Muscle layer of colon (tissue), 2 donors: ENCODE data around the gene PLXNB2.
A peak's percentile ranks its signal among the peaks of the same experiment; 100 is the strongest.

Source experiments
- H3K27ac ChIP-seq: one replicate; pipeline ENCODE4 v1.7.0; 2013; ENCODE audit warnings: low read depth, mild to moderate bottlenecking, low read length, moderate library complexity
- H3K27me3 ChIP-seq, 2 donors: one replicate each; pipeline ENCODE4 v1.7.0; 2013; ENCODE audit warnings: low read length in 2 of 2, mild to moderate bottlenecking in 2 of 2; ENCODE audit not compliant: insufficient read depth in 2 of 2, control insufficient read depth in 1 of 2
- H3K36me3 ChIP-seq: one replicate; pipeline ENCODE4 v1.7.0; 2013; ENCODE audit warnings: mild to moderate bottlenecking, low read length; ENCODE audit not compliant: insufficient read depth
- H3K4me1 ChIP-seq: one replicate; pipeline ENCODE4 v1.7.0; 2013; ENCODE audit warnings: mild to moderate bottlenecking, low read length; ENCODE audit not compliant: insufficient read depth
- H3K4me3 ChIP-seq, 2 donors: one replicate each; pipeline ENCODE4 v1.7.0; 2013; ENCODE audit warnings: low read length in 2 of 2, low read depth in 1 of 2, mild to moderate bottlenecking in 1 of 2, moderate library complexity in 1 of 2
- H3K9ac ChIP-seq: one replicate; pipeline ENCODE4 v1.7.0; 2013; ENCODE audit warnings: low read length
- H3K9me3 ChIP-seq: one replicate; pipeline ENCODE4 v1.7.0; 2013; ENCODE audit warnings: mild to moderate bottlenecking, low read length
- donor health status: abdominal sarcoma.
- donor health status: Adenocarcinoma of cecum.

PLXNB2 gene

DNA sequence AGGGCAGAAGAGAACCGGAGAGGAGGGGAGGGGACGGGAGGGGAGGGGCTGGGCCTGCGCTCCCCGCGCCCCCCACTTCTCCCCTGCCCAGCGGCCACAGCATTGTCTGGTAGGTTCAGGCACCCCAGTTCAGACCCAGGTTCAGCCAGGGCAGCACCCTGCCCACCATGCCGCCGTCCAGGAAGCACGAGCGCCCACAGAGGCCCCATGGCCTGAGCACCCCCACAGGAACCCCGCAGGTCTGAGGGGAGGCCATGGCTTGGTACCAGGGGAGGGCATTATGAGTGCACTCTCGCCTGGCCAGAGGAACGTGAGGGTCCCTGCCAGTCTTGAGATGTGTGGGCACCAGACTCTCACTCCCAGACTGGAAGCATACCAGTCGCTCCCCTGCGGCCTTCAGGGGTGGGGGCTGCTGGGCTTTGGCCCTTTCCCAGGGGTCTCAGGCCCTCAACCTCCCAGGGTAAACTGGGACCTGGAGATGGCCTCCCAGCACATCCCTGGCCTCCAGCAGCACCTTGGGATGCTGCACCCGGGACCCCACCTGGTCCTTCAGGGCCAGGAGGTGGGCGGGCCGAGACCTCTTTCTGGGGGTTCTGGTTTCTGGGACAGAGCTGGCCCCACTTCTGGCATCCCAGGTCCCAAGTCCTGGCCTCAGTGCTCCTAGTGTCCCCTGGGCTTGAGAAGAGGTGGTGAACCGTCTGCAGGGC, 597 bp upstream of the PLXNB2 start:
- H3K36me3 ChIP-seq = no peaks in the 10 kb centered on the region
- H3K9me3 ChIP-seq = no peaks in the 10 kb centered on the region
- peak overlapping the region; percentile 54 for H3K27ac ChIP-seq
- H3K9ac ChIP-seq = no peak overlapping the region
- H3K4me1 ChIP-seq = peaks cover 37% of the 10 kb centered on the region
- no peaks in the 10 kb centered on the region for H3K27me3 ChIP-seq
- H3K4me3 ChIP-seq = no peak overlapping the region

DNA sequence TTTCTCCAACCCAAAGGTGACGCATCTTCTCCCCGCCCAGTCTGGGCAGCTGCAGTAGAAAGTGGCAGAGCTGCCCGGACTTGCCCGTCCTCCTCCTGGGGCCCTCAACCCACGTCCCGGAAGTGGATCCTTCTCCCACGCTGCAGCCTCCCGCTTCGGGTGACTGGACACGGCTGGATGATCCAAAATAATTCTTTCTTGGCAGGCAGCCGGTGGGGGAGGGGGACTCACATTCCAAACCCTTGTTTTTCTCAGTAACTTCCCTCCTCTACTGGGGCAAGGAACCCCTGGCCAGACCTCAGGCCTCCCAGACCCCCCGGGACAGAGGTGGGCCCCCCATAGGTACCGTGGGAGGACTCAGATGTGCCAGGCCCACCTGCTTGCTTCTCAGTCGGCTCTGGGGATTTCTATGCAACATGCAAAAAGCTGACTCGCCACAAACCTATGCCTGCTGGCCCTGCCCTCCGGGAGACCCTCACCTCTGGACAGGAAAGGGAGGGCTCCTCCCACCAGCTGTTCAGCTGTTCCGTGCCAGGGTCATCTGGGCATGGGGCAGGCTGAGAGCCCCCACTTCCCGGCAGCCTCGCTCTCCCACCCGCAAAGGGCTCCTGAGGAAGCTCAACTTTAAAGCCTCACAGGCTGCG, 1.4 kb downstream of the PLXNB2 start:
- peak overlapping the region; percentile 69 to 100 for H3K4me3 ChIP-seq
- peak overlapping the region; percentile 61 for H3K9ac ChIP-seq
- H3K4me1 ChIP-seq = peaks cover 57% of the 10 kb centered on the region
- no peaks in the 10 kb centered on the region for H3K36me3 ChIP-seq
- no peaks in the 10 kb centered on the region for H3K9me3 ChIP-seq
- peak overlapping the region; percentile 79 for H3K27ac ChIP-seq
- H3K27me3 ChIP-seq = no peaks in the 10 kb centered on the region

GRCh38 chr22:50305393-50305922, 2.0 kb downstream of the PLXNB2 start:
- Histone ChIP-seq H3K4me3 (peak overlapping the region; percentile 69 to 100), H3K36me3 (no peaks in the 10 kb centered on the region), H3K27ac (peak overlapping the region; percentile 79), H3K27me3 (no peaks in the 10 kb centered on the region), H3K9me3 (no peaks in the 10 kb centered on the region), H3K9ac (peak overlapping the region; percentile 61), H3K4me1 (peaks cover 63% of the 10 kb centered on the region)

DNA sequence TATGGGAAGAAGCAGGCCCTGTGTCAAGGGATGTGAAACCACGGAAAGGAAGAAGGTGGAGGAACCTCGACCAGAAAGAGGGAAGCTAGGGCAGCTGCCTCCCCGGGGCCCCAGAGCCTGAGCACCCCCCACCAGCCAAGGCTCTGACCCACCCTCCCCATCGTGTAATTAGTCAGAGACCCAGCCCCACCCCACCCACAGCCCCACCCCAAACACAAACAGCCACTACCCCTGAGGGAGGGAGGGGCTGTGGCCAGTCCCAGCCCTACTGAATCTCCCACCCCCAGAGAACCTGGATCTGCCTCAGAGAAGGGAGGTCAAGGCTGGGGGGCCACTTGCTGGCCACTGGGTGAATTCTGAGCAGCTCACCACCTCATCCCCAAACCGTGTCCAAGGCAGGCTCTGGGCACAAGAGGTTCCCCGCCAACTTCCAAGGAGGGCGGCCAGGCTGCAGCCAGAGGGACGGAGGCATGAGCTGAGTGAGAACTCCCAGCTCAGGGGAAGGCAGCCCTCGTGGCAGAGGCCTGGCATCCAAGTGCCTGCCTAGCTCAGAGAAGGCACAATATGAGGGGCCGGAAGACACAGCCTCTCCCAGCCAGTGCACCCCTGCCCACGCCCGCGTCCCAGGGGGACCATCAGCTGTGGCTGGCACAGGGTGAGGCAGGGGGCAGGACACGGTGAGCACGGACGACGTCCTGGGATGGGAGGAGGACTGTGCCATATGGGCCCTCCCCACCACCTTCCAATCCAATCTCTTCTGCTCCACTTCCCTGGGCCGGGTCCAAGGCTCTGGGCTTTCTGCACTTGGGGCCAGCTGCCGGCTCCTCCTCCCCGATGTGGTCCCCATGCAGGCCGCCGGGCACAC, 2.7 kb downstream of the PLXNB2 start:
- peaks cover 64% of the 10 kb centered on the region for H3K4me1 ChIP-seq
- H3K4me3 ChIP-seq = peak overlapping the region; percentile 69 to 100
- H3K27ac ChIP-seq = peak overlapping the region; percentile 93
- no peaks in the 10 kb centered on the region for H3K9me3 ChIP-seq
- peak overlapping the region; percentile 46 for H3K9ac ChIP-seq
- H3K27me3 ChIP-seq = no peaks in the 10 kb centered on the region
- H3K36me3 ChIP-seq = no peaks in the 10 kb centered on the region

GRCh38 chr22:50303848-50304527, 3.5 kb downstream of the PLXNB2 start:
- Histone ChIP-seq H3K9ac (no peak overlapping the region), H3K27ac (peak overlapping the region; percentile 93), H3K27me3 (no peaks in the 10 kb centered on the region), H3K36me3 (no peaks in the 10 kb centered on the region), H3K4me3 (peak overlapping the region; percentile 4 to 42), H3K4me1 (peaks cover 64% of the 10 kb centered on the region), H3K9me3 (no peaks in the 10 kb centered on the region)

- H3K4me1 ChIP-seq = peaks cover 64% of the 10 kb centered on the region
- H3K9me3 ChIP-seq = no peaks in the 10 kb centered on the region
- H3K36me3 ChIP-seq = no peaks in the 10 kb centered on the region
- peak overlapping the region; percentile 93 for H3K27ac ChIP-seq
- no peaks in the 10 kb centered on the region for H3K27me3 ChIP-seq
- H3K4me3 ChIP-seq = no peak overlapping the region
- no peak overlapping the region for H3K9ac ChIP-seq
Observed at GRCh38 chr22:50303515-50303847, 4.0 kb downstream of the PLXNB2 start.

DNA sequence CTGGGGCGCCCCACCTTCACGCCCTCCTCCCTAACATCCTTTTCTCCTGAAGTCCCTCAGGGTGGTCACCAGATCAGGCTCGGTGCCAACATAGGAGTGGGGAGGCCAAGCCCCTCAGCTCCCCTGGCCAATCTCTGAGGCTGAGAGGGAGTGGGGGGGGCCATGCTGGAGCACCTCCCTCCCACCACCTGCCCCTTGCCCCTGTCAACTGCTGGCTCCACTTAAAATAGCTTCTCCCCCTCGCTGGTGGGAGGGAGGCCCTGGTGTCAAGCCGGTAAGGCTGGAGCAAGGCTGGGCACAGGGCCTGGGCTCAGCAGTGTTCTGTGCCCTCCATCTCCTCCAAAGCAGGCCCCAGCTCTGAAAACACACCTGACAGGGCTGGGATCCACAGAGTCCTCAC, 4.9 kb downstream of the PLXNB2 start:
- peak overlapping the region; percentile 73 for H3K27ac ChIP-seq
- H3K9me3 ChIP-seq = no peaks in the 10 kb centered on the region
- no peak overlapping the region for H3K4me3 ChIP-seq
- H3K9ac ChIP-seq = no peak overlapping the region
- no peaks in the 10 kb centered on the region for H3K36me3 ChIP-seq
- peaks cover 60% of the 10 kb centered on the region for H3K4me1 ChIP-seq
- no peaks in the 10 kb centered on the region for H3K27me3 ChIP-seq

DNA sequence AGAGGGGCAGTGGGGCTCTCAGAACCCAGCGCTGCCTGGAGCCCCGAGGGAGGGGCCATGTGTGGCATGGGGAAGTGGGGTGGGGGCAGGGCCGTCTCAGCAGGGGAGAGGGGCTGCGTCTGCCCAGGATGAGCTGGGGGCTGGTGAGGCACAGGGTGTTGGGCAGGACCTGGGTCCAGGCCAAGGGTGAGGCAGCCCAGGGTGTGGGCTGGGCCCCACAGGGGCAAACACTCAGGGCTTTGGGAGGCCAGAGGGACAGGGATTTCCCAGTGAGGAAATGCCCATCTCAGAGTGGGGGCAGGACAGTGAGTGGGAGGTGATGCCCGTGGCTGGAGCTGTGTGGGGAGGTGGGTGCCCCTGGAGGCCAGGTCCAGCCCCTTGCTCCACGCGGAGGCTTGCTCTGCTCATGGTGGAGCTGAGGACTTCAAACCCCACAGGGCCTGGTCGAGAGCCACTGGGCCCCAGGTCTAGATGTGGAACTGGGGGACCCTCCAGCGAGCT, 5.4 kb downstream of the PLXNB2 start:
- H3K9ac ChIP-seq = no peak overlapping the region
- H3K4me3 ChIP-seq = no peak overlapping the region
- H3K27ac ChIP-seq = peak overlapping the region; percentile 73
- H3K27me3 ChIP-seq = no peaks in the 10 kb centered on the region
- no peaks in the 10 kb centered on the region for H3K36me3 ChIP-seq
- H3K9me3 ChIP-seq = no peaks in the 10 kb centered on the region
- peaks cover 65% of the 10 kb centered on the region for H3K4me1 ChIP-seq

DNA sequence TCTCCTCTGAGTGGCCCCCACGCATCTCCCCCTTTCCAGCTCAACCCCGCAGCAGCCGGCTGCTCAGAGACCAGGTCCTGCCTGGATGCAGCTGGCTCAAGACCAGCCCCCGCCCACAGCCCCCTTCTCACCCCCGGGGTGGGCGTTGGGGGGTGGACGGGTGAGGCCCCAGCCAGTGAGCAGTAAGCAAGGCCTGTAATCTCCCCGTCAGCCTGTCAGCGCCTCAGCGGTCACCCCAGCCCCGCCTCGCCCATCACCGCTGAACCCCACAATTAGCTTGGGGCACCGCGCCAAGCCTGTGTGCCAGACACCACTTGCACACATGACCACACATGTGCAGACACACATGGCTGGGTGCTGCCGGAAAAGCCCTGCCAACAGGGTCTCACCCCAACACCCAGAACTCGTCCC, 5.9 kb downstream of the PLXNB2 start:
- Histone ChIP-seq H3K27me3 (no peaks in the 10 kb centered on the region), H3K9ac (no peak overlapping the region), H3K9me3 (no peaks in the 10 kb centered on the region), H3K27ac (peak overlapping the region; percentile 73), H3K4me3 (no peak overlapping the region), H3K36me3 (no peaks in the 10 kb centered on the region), H3K4me1 (peaks cover 70% of the 10 kb centered on the region)

DNA sequence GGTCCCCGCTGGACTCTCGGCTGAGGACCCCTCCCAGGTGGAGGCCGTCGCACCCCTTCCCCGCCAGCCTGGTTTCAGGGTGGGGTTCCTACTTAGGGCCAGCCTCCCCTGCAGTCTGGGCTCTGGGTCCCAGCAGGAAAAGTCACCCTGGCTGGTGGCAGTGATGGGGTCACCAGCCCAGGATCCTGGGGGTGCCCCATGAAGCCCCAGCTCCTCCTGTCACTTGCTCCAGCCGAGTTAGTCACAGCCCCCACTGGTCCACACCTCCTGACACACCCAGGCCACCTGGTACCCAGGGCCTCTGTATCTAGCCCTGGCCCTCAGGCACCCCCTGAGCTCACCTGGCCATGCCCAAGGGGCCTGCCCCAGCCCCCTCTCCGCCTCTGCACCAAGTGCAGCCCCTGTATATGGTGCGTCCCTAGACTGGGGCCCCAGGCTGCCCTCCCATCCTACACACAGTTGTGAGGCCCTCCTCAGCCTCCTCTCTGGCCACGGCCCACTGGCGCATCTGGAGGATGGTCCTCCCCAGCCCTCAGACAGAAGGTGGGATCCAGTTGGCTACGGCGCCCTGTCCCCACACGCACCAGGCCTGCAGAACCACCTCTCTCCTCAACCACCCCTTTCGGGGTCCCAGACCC, 6.7 kb downstream of the PLXNB2 start:
- Histone ChIP-seq H3K36me3 (no peaks in the 10 kb centered on the region), H3K27ac (peak overlapping the region; percentile 35), H3K4me3 (no peak overlapping the region), H3K27me3 (no peaks in the 10 kb centered on the region), H3K9ac (peak overlapping the region; percentile 5), H3K4me1 (peaks cover 70% of the 10 kb centered on the region), H3K9me3 (no peaks in the 10 kb centered on the region)
